CD14-positive monocyte (primary cell): ENCODE measurements around the gene YTHDC2. TPM values are rescaled to one million over a fixed set of nuclear protein-coding genes. Genes with fewer than 3 reads are reported as not detected.

Experiments
- DNase-seq, 3 donors: peaks; one replicate each; pipeline ENCODE4 v3.0.0-alpha.2; 2011 to 2022
- H2AFZ ChIP-seq: 2 replicates; pipeline ENCODE4 v1.6.0; 2012; ENCODE audit warnings: mild to moderate bottlenecking, low read depth, low read length, inconsistent platforms; ENCODE audit not compliant: insufficient read depth, poor library complexity, severe bottlenecking
- H3K27ac ChIP-seq, 2 donors: 1 replicate in 1 of 2; 2 replicates in 1 of 2; pipeline ENCODE4 v1.5.1; 2012 to 2013; ENCODE audit warnings: low read length in 2 of 2, control low read depth in 1 of 2, inconsistent platforms in 1 of 2, low read depth in 1 of 2, mild to moderate bottlenecking in 1 of 2
- H3K27me3 ChIP-seq, 2 donors: one replicate each; pipeline versions ENCODE4 v1.6.0 to v1.6.1; 2011 to 2013; ENCODE audit warnings: low read length in 2 of 2; ENCODE audit not compliant: control insufficient read depth in 2 of 2, insufficient read depth in 2 of 2
- H3K36me3 ChIP-seq, 2 donors: replicated peaks in 1 of 2; 1 replicate in 1 of 2; 2 replicates in 1 of 2; pipeline versions ENCODE4 v1.5.1 to v1.6.1; 2012 to 2013; ENCODE audit warnings: low read length in 2 of 2, control low read depth in 1 of 2, inconsistent platforms in 1 of 2, mild to moderate bottlenecking in 1 of 2; ENCODE audit not compliant: insufficient read depth in 2 of 2, control insufficient read depth in 1 of 2
- H3K4me1 ChIP-seq, 2 donors: 1 replicate in 1 of 2; 2 replicates in 1 of 2; pipeline versions ENCODE4 v1.5.1 to v1.6.1; 2012 to 2013; ENCODE audit warnings: low read length in 2 of 2, control low read depth in 1 of 2, inconsistent platforms in 1 of 2, mild to moderate bottlenecking in 1 of 2, moderate library complexity in 1 of 2; ENCODE audit not compliant: insufficient read depth in 2 of 2, control insufficient read depth in 1 of 2
- H3K4me2 ChIP-seq: replicated peaks from 2 replicates; pipeline ENCODE3; 2012; ENCODE audit warnings: low read length, moderate library complexity, mild to moderate bottlenecking; ENCODE audit not compliant: poor library complexity, severe bottlenecking; ENCODE audit errors: extremely low read depth
- H3K4me3 ChIP-seq, 3 experiments: fragments of 200-600 bp in 1 of 3; sonication (generic) in 1 of 3; replicated peaks in 1 of 3; 1 replicate in 2 of 3; 2 replicates in 1 of 3; pipeline ENCODE4 v1.5.1; 2011 to 2013; ENCODE audit warnings: low read length in 3 of 3, mild to moderate bottlenecking in 3 of 3, control low read depth in 2 of 3, low read depth in 2 of 3, inconsistent platforms in 1 of 3, moderate library complexity in 1 of 3
- H3K79me2 ChIP-seq: 2 replicates; pipeline ENCODE4 v1.6.0; 2012; ENCODE audit warnings: mild to moderate bottlenecking, control low read depth, inconsistent platforms, low read length, moderate library complexity; ENCODE audit not compliant: insufficient read depth
- H3K9ac ChIP-seq: 2 replicates; pipeline ENCODE4 v1.6.0; 2017; ENCODE audit warnings: low read length, mild to moderate bottlenecking; ENCODE audit not compliant: insufficient read depth, poor library complexity, severe bottlenecking
- H3K9me3 ChIP-seq, 2 donors: replicated peaks in 1 of 2; 1 replicate in 1 of 2; 2 replicates in 1 of 2; pipeline versions ENCODE4 v1.5.1 to v1.6.1; 2012 to 2013; ENCODE audit warnings: low read length in 2 of 2, control low read depth in 1 of 2; ENCODE audit not compliant: control insufficient read depth in 1 of 2, insufficient read depth in 1 of 2
- H4K20me1 ChIP-seq: 2 replicates; pipeline ENCODE4 v1.6.0; 2012; ENCODE audit warnings: mild to moderate bottlenecking, low read length, control low read depth, moderate library complexity; ENCODE audit not compliant: insufficient read depth
- H3K27ac Mint-ChIP-seq, 7 donors: one replicate each; pipeline ENCODE4 v1.8.0; 2020; ENCODE audit warnings: mild to moderate bottlenecking in 7 of 7, mixed read lengths in 7 of 7, moderate library complexity in 6 of 7, inconsistent platforms in 2 of 7
- H3K27me3 Mint-ChIP-seq, 3 donors: one replicate each; pipeline ENCODE4 v1.8.0; 2021 to 2022; ENCODE audit warnings: low read depth in 3 of 3, mild to moderate bottlenecking in 3 of 3, mixed read lengths in 3 of 3, moderate library complexity in 3 of 3, inconsistent platforms in 1 of 3
- H3K36me3 Mint-ChIP-seq, 2 donors: one replicate each; pipeline ENCODE4 v1.8.0; 2020; ENCODE audit warnings: mixed read lengths in 2 of 2, inconsistent platforms in 1 of 2, mild to moderate bottlenecking in 1 of 2
- H3K4me1 Mint-ChIP-seq: one replicate; pipeline ENCODE4 v1.8.0; 2020; ENCODE audit warnings: mild to moderate bottlenecking, mixed read lengths
- H3K4me3 Mint-ChIP-seq, 2 donors: one replicate each; pipeline ENCODE4 v1.8.0; 2020; ENCODE audit warnings: mild to moderate bottlenecking in 2 of 2, mixed read lengths in 2 of 2, moderate library complexity in 1 of 2
- H3K9me3 Mint-ChIP-seq, 7 donors: one replicate each; pipeline ENCODE4 v1.8.0; 2020 to 2022; ENCODE audit warnings: mixed read lengths in 7 of 7, mild to moderate bottlenecking in 6 of 7, moderate library complexity in 6 of 7, inconsistent platforms in 2 of 7
- WGBS: methylation state at CpG from one replicate; pipeline ENCODE4 v1.1.5; 2013; ENCODE audit warnings: missing lambda C conversion rate; ENCODE audit not compliant: insufficient coverage; 5-methylcytosine and 5-hydroxymethylcytosine counted together
- intact Hi-C, 2 donors: fragments of 100-400 bp; cut with micrococcal nuclease; formaldehyde crosslinking; loops; one replicate each; pipeline versions ENCODE4 v1.15.0 to v1.15.1; 2023
- polyA plus RNA-seq, 3 donors: library from polyadenylated mRNA; depleted of rRNA in 1 of 3; unstranded in 2 of 3; stranded (reverse) in 1 of 3; fragments of 300-500 nt in 2 of 3; fragments of >200 nt in 1 of 3; fragmentation: Illumina TruSeq in 2 of 3; gene quantifications; 1 replicate in 2 of 3; 2 replicates in 1 of 3; pipeline ENCODE4 v1.2.3, GENCODE V29; 2012 to 2021
- TF ChIP-seq, protein P1 (sequence below): fragments of 200-600 bp; IDR thresholded peaks from one replicate; pipeline ENCODE4 v1.8.0; 2022; ENCODE audit warnings: antibody characterized with exemption, mild to moderate bottlenecking

YTHDC2 gene
- polyA plus RNA-seq, 3 donors = 5.8 to 10.3 (median 10.3) TPM

DNA sequence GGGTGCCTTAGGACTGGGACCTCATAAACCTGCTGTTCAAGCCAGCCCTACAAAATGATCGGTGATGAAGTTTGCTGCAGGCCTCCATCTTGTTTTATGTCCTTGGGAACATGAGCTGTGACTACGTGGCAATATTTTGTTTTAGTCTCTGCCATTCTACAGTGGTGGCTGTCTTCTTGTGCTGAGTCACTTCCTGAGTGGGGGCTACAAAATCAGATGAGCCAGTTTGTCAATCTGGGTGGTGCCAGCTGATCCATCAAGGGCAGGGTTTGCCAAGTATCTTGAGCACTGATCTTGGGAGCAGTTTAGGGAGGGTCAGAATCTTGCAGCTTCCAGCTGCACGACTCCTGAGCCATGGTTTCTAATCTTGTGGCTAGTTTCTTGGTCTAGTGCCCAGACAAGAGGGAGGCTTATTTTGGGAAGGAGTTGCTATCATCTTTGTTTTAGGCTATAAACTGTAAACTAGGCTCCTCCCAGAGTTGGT lies 94.7 kb downstream of the YTHDC2 start:
- Mint-ChIP-seq H3K36me3 (no peaks in the 10 kb centered on the region), H3K4me3 (no peak overlapping the region), H3K27ac (no peak overlapping the region), H3K9me3 (peaks cover 0 to 5% (median 0%) of the 10 kb centered on the region in 7 donors), H3K27me3 (peaks cover 3 to 27% (median 14%) of the 10 kb centered on the region in 3 donors), H3K4me1 (peaks cover 15% of the 10 kb centered on the region)
- Histone ChIP-seq H3K79me2 (no peaks in the 10 kb centered on the region), H3K36me3 (no peaks in the 10 kb centered on the region), H4K20me1 (no peaks in the 10 kb centered on the region), H2AFZ (peak overlapping the region; percentile 25), H3K9me3 (no peaks in the 10 kb centered on the region), H3K4me3 (no peak overlapping the region), H3K27me3 (peaks cover 15 to 17% of the 10 kb centered on the region in 2 donors), H3K27ac (no peak overlapping the region), H3K4me2 (no peak overlapping the region), H3K9ac (no peak overlapping the region), H3K4me1 (no peaks in the 10 kb centered on the region)
- TF ChIP-seq, protein P1, sequence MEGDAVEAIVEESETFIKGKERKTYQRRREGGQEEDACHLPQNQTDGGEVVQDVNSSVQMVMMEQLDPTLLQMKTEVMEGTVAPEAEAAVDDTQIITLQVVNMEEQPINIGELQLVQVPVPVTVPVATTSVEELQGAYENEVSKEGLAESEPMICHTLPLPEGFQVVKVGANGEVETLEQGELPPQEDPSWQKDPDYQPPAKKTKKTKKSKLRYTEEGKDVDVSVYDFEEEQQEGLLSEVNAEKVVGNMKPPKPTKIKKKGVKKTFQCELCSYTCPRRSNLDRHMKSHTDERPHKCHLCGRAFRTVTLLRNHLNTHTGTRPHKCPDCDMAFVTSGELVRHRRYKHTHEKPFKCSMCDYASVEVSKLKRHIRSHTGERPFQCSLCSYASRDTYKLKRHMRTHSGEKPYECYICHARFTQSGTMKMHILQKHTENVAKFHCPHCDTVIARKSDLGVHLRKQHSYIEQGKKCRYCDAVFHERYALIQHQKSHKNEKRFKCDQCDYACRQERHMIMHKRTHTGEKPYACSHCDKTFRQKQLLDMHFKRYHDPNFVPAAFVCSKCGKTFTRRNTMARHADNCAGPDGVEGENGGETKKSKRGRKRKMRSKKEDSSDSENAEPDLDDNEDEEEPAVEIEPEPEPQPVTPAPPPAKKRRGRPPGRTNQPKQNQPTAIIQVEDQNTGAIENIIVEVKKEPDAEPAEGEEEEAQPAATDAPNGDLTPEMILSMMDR = no peak
- WGBS = 33% methylated on average over 3 of the region's 3 CpGs
- DNase-seq = no peak
- intact Hi-C loops = loop anchor here (5.0 to 10.0 kb wide), 3 partner anchors 223 to 611 kb away; no protein-coding TSS in a partner anchor

DNA sequence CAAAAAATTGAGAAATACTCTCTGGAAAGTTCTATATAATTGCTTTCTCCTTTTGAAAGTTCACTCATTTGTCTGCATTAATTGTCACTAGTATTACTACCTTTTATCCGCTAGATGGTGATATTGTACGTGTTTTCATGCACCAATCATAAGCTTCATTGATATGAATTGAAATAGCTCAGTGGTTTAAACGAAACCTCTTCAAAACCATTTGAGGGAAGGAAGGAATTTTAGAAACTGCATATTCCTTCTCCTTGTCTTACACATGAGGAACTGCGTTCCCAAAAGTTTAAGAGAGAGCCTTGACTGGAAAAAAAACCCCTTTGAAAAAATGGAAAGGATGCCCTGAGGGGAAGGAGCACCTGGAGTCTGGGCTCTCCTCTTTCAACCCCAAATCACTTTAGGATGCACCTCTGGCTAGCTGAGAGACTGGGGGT lies 98.6 kb downstream of the YTHDC2 start:
- Histone ChIP-seq H3K9ac (no peak overlapping the region), H3K27me3 (peaks cover 0 to 2% of the 10 kb centered on the region in 2 donors), H3K9me3 (no peaks in the 10 kb centered on the region), H2AFZ (no peak overlapping the region), H3K79me2 (no peaks in the 10 kb centered on the region), H3K36me3 (no peaks in the 10 kb centered on the region), H3K4me2 (no peak overlapping the region), H3K4me3 (no peak overlapping the region), H3K27ac (no peak overlapping the region), H3K4me1 (no peaks in the 10 kb centered on the region), H4K20me1 (no peaks in the 10 kb centered on the region)
- Mint-ChIP-seq H3K27ac (no peak overlapping the region), H3K4me1 (peaks cover 12% of the 10 kb centered on the region), H3K9me3 (peaks cover 0 to 4% (median 0%) of the 10 kb centered on the region in 7 donors), H3K27me3 (peaks cover 2 to 8% (median 3%) of the 10 kb centered on the region in 3 donors), H3K4me3 (no peak overlapping the region), H3K36me3 (no peaks in the 10 kb centered on the region)
- TF ChIP-seq, protein P1 = peak; percentile 85
- WGBS = no CpG with 5 or more reads among the region's 4 CpGs
- intact Hi-C loops = loop anchor here (5.0 to 10.0 kb wide), 3 partner anchors 840 to 1635 kb away; no protein-coding TSS in a partner anchor
- DNase-seq = peak in 2 of 3 donors; percentile 14 to 24
